M059J (cell line): Measurements from ENCODE around the gene PAAF1. TPM values are rescaled to one million over a fixed set of nuclear protein-coding genes. Genes with fewer than 3 reads are reported as not detected.

Source experiments
- DNase-seq: peaks from one replicate; pipeline ENCODE4 v3.0.0-alpha.2; 2012; ENCODE audit warnings: low read depth
- total RNA-seq: library from RNA; depleted of rRNA; stranded (reverse); fragments of >200 nt; shearing (Covaris generic); gene quantifications from 2 replicates; pipeline ENCODE4 v1.2.3, GENCODE V29; 2014; rRNA removed

Gene PAAF1
- total RNA-seq, 1 experiment from 2014 or later: 17.4 TPM

DNA sequence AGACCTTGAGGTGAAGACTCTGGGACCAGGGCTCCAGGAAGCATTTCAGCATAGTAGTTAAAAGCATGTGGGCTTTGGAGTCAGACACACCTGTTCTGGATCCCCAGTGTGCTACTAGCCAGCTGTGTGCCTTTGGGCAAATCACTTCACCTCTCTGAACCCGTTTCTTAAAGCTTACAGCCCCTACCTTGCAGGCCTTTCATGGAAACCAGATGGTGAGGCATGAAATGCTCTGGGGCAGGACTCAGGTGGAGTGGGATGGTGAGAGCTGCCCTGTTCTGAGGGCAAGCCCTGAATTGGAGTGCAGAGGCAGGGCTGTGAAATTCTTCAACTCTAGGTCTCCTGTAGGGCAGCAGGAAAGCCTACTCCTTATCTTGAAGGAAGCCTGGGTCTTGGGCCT, 95.4 kb downstream of the PAAF1 start:
- DNase-seq: no peak

DNA sequence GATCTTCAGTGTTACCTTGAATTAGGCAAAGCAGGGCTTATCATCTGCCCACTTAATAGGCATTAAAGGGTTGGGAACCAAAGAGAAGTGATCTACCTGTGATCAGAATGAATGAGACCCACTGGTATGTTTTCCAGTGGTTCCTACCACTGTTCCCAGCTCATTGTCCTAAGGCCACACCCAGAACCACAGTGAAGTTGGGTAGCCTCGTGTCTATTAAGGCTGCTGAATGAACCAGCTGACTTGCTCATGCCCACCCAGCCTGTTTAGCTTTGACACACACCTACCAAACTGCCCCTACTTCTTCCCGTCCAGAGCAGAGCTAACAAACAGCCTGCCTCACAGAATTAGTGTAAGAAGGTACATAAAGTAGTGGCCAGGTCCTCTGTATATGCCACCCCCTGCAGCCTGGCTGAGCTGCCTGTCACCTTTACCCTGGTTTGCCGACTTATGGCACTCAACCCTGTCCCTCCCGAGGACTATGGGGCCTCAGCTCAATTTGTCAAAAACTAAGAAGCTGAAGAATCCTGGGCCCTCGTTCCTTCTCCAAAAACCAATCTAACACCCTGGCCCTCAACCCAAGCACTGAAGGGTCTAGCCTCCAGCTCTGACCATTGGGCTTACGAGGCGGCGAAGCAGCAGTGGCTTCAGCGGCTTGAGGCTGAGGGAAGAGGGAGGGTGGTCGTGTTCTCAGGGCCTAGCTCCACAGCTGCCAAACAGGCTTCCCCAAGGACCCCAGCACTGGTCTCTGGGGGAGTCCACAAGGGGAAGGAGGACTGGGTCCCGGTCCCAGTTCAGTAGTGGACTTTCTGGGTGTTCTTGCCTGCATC, 96.0 kb downstream of the PAAF1 start:
- DNase-seq: no peak

DNA sequence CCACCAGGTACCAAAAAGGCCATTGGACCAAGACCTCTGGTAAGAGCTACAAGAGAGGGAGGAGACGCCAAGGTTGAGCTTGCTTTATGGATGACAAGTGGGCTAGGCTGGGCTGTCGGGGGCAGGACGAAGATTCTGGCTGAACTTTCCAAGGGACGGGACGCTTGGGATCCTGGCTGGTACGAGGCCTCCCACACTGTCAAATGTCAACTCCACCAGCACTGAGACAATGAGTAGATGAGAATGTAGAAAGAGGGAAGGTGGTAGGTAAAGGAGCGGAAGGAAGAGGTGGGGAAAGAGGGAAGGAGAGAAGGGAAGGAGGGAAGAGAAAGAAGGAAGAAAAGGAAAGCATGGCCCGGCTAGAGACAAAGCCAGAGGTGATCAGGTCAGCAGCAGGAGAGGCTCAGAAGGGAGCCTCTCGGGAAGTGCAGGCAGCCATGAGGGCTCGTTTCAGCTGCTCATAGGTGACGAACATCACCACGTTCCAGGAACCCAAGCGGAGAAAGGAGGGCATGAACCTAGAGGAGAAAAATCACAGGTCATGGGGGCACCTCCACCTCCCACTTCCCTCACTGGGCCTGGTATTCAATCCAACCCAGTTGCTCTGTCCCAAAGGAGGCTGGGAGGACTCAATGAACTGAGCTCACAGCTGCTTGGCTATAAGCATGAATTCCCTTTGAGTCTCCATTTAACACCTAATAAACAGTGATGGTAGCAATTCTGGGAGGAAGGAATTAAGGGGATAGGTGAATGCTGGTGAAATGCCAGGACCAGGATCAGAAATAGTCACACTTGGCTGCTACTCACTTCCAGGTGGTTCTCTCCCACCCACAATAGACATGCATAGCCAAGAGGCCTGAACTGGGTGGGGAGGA, 98.0 kb downstream of the PAAF1 start:
- no peak for DNase-seq

DNA sequence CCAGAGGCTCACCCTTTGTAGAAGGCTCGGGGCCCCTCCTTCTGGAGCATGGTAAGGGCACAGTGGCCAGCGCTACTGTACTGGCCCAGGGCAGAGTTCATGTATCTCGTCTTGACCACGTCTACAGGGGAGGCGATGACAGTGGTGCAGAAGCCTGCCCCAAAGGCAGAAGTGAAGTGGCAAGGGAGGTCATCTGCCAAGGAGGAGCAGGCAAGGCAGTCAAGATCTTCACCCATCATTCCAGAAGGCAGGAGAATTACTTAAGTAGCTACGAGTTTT, 98.6 kb downstream of the PAAF1 start:
- no peak for DNase-seq

DNA sequence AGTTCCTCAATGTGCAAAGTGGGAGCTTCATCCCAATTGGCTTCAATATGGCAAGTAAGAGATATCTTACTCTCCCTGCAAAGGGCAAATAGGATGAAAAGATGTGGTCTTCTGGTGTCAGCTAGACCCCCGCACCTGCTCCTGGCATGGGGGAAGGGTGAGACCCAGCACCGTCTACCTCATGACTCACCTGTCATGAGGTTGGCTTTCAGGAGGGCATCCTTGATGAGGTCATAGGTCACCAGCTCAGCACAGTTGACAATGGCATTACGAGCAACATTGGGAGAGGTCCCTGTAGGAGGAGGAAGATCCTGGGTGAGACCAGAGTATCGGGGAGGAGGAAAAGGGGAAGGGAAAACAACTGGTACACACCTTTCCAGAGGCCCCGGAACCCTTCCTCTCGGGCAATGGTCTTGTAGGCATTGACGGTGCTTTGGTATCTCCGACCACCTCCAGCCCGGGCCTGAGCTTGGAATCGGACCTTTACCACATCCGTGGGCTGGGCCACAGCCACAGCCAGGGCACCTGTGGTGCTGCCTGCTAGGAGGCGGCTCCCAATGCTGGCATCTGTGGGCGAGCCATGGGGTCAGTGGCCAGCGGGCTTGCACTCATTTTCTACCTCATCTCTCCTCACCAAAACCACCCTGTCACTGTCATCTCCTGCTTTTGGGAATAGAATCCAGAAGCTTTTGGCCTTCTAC, 99.8 kb downstream of the PAAF1 start:
- no peak for DNase-seq

DNA sequence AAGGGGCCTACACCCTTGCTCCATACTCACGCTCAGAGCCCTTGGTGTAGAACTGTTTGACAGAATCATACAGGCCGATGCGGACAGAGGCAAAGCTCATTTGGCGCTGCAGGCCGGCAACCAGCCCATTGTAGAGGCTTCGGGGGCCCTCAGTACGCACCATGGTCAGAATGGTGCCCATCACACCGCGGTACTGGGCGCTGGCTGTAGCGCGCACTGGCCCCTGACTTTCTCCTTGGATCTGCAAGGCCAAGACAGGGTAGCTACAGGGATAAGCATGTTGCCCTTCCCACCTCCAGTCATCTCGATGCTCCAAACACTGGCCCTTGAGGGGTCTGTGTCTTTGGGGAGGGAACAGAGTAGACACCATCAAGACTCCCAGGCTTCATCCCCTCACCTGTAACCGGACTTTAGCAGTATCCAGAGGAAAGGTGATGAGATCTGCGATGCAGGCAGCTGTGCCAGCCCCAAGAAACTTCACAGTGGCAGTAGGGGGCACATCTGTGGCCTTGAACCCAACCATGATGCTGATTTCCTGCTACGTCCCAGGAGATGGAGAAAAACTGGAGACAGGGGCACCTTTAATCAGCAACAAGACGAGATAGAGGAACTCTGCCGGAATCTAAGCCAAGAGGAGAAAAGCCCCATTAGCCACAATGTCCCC, 101.2 kb downstream of the PAAF1 start:
- no peak for DNase-seq

DNA sequence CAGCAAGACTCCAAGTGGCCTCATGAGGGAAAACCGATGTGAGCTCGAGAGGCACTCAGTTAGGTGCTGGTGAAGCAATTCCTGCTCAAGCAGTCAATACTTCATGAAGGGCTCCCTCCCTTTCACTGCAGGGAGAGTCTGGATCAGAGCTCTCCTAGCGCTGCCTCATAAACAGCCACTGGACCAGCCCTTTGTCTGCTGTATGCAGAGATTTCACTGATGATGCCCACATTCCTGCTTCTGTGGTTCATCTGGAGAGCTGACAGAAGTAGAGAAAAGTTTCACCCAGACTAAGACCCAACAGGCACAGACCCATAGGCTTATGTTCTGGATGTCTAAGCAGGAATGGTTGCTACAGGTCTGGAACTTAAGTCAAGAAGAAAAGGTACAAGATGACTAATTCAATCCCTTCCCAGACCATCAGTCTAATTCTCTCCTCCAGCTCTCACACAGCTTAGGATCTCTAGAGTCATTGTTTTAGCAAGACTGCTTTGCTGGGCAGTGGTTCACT, 101.8 kb downstream of the PAAF1 start:
- DNase-seq: no peak

DNA sequence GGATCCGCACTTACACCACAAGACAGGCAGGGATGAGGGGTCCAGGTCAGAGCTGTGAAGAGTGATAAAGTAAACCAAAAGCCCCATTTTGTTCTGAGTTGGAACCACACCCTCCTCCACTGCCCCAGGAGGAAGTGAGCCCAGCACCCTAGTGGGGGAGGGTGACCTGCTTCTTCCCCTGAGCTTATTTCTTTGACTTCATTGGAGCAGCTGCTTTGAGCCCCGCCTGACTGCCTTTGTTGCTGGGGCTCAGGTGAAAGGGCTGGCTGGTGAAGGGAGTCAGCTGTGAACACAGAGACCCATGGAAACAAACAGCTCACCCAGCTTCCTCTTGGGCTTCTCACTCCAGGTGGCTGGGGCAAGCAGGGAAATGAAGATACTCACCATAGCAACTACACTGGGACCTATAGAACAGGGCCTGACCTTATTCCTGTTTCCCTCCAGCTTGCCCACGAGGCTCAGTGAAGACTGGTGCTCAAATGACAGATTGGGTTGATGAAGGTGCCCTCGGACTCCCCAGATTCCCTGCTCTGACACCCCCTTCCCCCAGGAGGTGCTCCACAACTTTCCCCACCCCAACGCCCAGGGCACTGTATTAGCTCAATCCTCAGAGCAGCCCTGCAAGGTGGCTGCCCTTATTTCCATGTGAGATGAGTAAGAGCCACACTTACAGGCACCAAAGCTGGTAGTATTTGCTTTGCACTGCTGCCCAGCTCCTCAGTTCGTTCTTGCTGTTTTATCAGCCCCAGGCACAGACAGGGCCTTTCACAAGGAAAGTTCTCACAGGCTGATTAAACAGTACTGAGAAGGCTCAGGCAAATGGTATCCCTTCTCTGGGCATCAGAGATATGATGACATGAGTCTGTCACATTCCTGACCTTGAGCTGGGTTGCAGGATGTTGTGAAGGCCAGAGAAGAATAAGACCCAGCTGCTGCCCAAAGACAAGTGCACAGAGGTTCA, 103.5 kb downstream of the PAAF1 start:
- no peak for DNase-seq

Other genes starting within 250 kb of the PAAF1 start
- 0.76 TPM in 1 of 2 replicates, not detected in the other for gene PLEKHB1, start 230.4 kb upstream of the PAAF1 start, total RNA-seq
- gene RAB6A, start 115.9 kb upstream of the PAAF1 start, total RNA-seq: 87.9 and 89.7 TPM in 2 replicates
- 57.7 and 88.5 TPM in 2 replicates for gene MRPL48, start 89.1 kb upstream of the PAAF1 start, total RNA-seq
- gene COA4, start 153 bp upstream of the PAAF1 start, total RNA-seq: 124 and 143 TPM in 2 replicates
- not detected in 2 replicates for gene DNAJB13, start 74.0 kb downstream of the PAAF1 start, total RNA-seq
- gene UCP2, start 105.8 kb downstream of the PAAF1 start, total RNA-seq: 21.4 and 28.0 TPM in 2 replicates
- gene UCP3, start 132.1 kb downstream of the PAAF1 start, total RNA-seq: 0.10 and 0.15 TPM in 2 replicates